Parathyroid adenoma (tissue), 2 donors: Measurements from ENCODE around the gene DNAJC13.

ENCODE experiments used
- H2AFZ ChIP-seq: fragments of 300-600 bp; sonication (generic); one replicate; pipeline ENCODE4 v1.7.0; 2017; ENCODE audit warnings: antibody characterized with exemption, mild to moderate bottlenecking
- H3K27ac ChIP-seq: fragments of 300-600 bp; sonication (generic); one replicate; pipeline ENCODE4 v1.7.0; 2017
- H3K27me3 ChIP-seq: fragments of 300-600 bp; sonication (generic); one replicate; pipeline ENCODE4 v1.7.0; 2017; ENCODE audit warnings: low read length; ENCODE audit not compliant: control insufficient read depth, insufficient read depth
- H3K36me3 ChIP-seq: fragments of 300-600 bp; sonication (generic); one replicate; pipeline ENCODE4 v1.7.0; 2017; ENCODE audit warnings: low read length; ENCODE audit not compliant: control insufficient read depth, insufficient read depth
- H3K4me1 ChIP-seq: fragments of 300-600 bp; sonication (generic); one replicate; pipeline ENCODE4 v1.7.0; 2017; ENCODE audit warnings: control low read depth
- H3K4me2 ChIP-seq: fragments of 300-600 bp; sonication (generic); one replicate; pipeline ENCODE4 v1.7.0; 2017; ENCODE audit warnings: low read length
- H3K4me3 ChIP-seq: fragments of 300-600 bp; sonication (generic); one replicate; pipeline ENCODE4 v1.7.0; 2017; ENCODE audit warnings: low read depth, low read length
- H3K79me2 ChIP-seq: fragments of 300-600 bp; sonication (generic); one replicate; pipeline ENCODE4 v1.7.0; 2017; ENCODE audit warnings: control low read depth
- H3K9ac ChIP-seq: fragments of 300-600 bp; sonication (generic); one replicate; pipeline ENCODE4 v1.7.0; 2017; ENCODE audit warnings: mild to moderate bottlenecking
- H3K9me3 ChIP-seq: fragments of 300-600 bp; sonication (generic); one replicate; pipeline ENCODE4 v1.7.0; 2017; ENCODE audit warnings: low read length; ENCODE audit not compliant: control insufficient read depth
- TF ChIP-seq, protein P1 (sequence below): fragments of 300-600 bp; sonication (generic); IDR thresholded peaks from one replicate; pipeline ENCODE4 v1.7.0; 2017; ENCODE audit warnings: antibody characterized with exemption, mild to moderate bottlenecking
- donor health status: primary hyperparathyroidism.

The DNAJC13 gene

DNA sequence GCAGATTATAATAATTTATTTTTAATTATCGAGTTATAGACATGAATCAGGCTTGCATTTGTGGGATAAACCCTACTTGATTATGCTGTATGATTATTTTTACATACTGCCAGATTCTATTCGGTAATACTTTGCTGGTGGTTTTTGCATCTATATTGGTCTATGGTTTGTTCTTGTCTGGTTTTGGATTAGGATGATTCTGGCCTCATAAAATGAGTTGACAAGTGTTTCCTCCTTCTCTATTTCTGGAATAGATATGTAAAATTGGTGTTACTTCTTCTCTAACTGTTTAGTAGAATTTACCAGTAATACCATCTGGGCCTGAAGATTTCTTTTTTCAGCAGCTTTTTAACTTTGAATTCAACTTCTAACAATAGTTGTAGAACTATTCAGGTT, 146.8 kb downstream of the DNAJC13 start:
- no peaks in the 10 kb centered on the region for H3K79me2 ChIP-seq
- no peak overlapping the region for H3K4me3 ChIP-seq
- H3K4me2 ChIP-seq, result no peak overlapping the region
- no peak overlapping the region for H3K27ac ChIP-seq
- H3K4me1 ChIP-seq, result no peaks in the 10 kb centered on the region
- no peak overlapping the region for H2AFZ ChIP-seq
- no peak overlapping the region for H3K9ac ChIP-seq
- TF ChIP-seq, protein P1, sequence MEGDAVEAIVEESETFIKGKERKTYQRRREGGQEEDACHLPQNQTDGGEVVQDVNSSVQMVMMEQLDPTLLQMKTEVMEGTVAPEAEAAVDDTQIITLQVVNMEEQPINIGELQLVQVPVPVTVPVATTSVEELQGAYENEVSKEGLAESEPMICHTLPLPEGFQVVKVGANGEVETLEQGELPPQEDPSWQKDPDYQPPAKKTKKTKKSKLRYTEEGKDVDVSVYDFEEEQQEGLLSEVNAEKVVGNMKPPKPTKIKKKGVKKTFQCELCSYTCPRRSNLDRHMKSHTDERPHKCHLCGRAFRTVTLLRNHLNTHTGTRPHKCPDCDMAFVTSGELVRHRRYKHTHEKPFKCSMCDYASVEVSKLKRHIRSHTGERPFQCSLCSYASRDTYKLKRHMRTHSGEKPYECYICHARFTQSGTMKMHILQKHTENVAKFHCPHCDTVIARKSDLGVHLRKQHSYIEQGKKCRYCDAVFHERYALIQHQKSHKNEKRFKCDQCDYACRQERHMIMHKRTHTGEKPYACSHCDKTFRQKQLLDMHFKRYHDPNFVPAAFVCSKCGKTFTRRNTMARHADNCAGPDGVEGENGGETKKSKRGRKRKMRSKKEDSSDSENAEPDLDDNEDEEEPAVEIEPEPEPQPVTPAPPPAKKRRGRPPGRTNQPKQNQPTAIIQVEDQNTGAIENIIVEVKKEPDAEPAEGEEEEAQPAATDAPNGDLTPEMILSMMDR, result no peak
- no peaks in the 10 kb centered on the region for H3K27me3 ChIP-seq
- no peaks in the 10 kb centered on the region for H3K9me3 ChIP-seq
- no peaks in the 10 kb centered on the region for H3K36me3 ChIP-seq

DNA sequence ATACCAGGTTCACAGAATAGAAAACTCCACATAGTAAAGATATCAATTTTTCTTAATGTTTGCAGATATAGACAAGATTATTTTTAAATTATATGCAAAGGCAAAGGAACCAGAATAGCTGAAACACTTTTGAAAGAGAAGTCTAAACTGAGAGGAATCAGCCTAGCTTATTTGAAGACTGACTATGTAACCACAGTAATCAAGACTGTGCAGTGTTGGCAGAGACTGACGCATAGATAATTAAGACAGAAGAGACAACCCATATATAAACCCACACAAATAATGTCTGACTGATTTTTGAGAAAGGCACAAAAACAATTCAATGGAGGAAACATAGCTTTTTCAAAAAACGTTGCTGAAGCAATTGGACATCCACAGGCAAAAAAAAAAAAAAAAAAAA, 151.1 kb downstream of the DNAJC13 start:
- H3K4me1 ChIP-seq, result no peaks in the 10 kb centered on the region
- no peaks in the 10 kb centered on the region for H3K79me2 ChIP-seq
- H3K9me3 ChIP-seq, result no peaks in the 10 kb centered on the region
- no peak overlapping the region for H2AFZ ChIP-seq
- TF ChIP-seq, protein P1, result no peak
- no peaks in the 10 kb centered on the region for H3K36me3 ChIP-seq
- H3K4me3 ChIP-seq, result no peak overlapping the region
- no peaks in the 10 kb centered on the region for H3K27me3 ChIP-seq
- H3K27ac ChIP-seq, result no peak overlapping the region
- no peak overlapping the region for H3K4me2 ChIP-seq
- H3K9ac ChIP-seq, result no peak overlapping the region

DNA sequence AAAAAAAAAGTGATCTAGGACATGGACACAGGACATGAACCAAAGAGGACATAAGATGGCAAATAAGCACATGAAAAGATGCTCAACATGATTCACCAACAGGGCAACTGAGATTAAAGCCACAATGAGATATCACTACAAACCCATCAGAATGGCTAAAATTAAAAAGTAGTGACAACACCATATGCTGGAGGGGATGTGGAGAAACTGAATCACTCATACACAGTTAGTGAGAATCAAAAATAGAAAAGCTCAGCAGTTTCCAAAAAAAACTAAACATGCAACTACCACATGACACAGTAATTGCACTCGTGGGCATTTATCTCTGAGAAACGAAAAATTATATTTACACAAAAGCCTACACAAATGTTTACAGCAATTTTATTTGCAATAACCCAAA, 151.9 kb downstream of the DNAJC13 start:
- Histone ChIP-seq H3K4me1 (no peaks in the 10 kb centered on the region), H3K27me3 (no peaks in the 10 kb centered on the region), H3K4me3 (no peak overlapping the region), H3K79me2 (no peaks in the 10 kb centered on the region), H2AFZ (no peak overlapping the region), H3K9ac (no peak overlapping the region), H3K36me3 (no peaks in the 10 kb centered on the region), H3K9me3 (no peaks in the 10 kb centered on the region), H3K27ac (no peak overlapping the region), H3K4me2 (no peak overlapping the region)
- TF ChIP-seq, protein P1, result no peak

DNA sequence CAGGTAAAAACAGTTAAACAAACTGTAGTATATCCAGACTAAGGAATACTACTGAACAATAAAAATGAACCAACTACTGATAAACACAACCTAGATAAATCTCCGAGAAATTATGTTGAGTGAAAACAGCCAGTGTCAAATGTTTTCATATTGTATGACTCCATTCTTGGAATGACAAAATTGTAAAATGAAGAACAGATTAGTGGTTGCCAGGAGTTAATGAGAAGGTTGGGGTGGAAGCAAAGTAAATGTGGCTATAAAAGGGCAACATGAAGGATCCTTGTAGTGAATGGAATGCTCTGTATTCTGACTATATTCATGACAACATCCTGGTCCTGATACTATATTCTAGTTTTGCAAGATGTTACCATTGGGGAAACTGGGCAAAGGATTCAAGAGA, 152.3 kb downstream of the DNAJC13 start:
- Histone ChIP-seq H3K27me3 (no peaks in the 10 kb centered on the region), H3K4me3 (no peak overlapping the region), H3K79me2 (no peaks in the 10 kb centered on the region), H2AFZ (no peak overlapping the region), H3K36me3 (no peaks in the 10 kb centered on the region), H3K27ac (no peak overlapping the region), H3K9me3 (no peaks in the 10 kb centered on the region), H3K4me2 (no peak overlapping the region), H3K4me1 (no peaks in the 10 kb centered on the region), H3K9ac (no peak overlapping the region)
- TF ChIP-seq, protein P1, result no peak

DNA sequence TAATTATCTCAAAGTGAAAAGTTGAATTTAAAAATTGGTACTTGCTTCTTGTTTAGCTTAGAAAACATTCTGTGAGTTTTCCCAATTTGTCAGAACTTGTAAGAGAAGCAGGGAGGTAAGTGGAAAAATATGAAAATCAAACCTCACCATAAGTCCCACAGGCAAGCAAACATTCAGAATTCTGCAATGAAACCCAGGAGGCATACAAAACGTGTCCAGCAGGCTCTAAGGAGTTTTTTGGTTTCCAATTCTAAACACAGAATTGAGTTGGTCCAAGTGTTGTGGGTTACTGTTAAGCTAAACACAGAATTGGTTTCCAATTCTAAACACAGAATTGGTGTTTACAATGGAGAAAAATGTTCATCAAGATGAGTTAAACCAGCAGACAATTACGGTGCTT, 152.7 kb downstream of the DNAJC13 start:
- Histone ChIP-seq H3K9ac (no peak overlapping the region), H3K27ac (no peak overlapping the region), H3K79me2 (no peaks in the 10 kb centered on the region)

More for the DNA sequence above, 152.7 kb downstream of the DNAJC13 start:
- H3K4me2 ChIP-seq, result no peak overlapping the region
- no peaks in the 10 kb centered on the region for H3K9me3 ChIP-seq
- no peak overlapping the region for H3K4me3 ChIP-seq
- no peak overlapping the region for H2AFZ ChIP-seq
- H3K36me3 ChIP-seq, result no peaks in the 10 kb centered on the region
- H3K27me3 ChIP-seq, result no peaks in the 10 kb centered on the region
- no peaks in the 10 kb centered on the region for H3K4me1 ChIP-seq
- TF ChIP-seq, protein P1, result no peak
